ENCODE results near the gene CCNY. TPM values are rescaled to one million over a fixed set of nuclear protein-coding genes. Genes with fewer than 3 reads are reported as not detected.

The CCNY gene
- polyA plus RNA-seq, 2 of the 4 experiments (the other 2 are of a cell fraction) = 28.1 to 55.5 TPM

DNA sequence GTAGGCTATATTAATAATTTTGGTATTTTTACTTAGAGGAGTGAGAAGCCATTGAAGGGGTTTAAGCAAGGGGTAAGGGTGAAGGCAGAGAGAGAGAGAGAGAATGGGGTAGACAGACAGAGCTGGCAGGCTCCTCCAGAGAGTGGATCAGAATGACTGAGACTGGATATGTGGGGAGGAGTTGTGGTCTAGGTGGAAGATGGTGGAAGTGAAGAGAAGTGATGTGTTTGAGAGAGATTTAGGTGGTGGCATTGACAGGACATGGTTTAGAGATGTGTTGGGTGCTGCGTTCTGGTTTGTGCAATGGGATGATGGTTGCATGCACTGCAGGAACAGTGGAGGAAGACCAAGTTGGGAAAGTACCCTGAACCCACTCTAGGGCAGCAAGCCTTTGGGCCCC, 92.2 kb downstream of the CCNY start:
- ChIA-PET CTCF (interaction anchor here (0.6 kb wide), 2 partner anchors 18 to 1019 kb away, joined by 3 read pairs; no protein-coding TSS in a partner anchor), POLR2A (no interaction called here)
- no peak overlapping the region for H3K27ac ChIP-seq
- H3K4me3 ChIP-seq = no peak overlapping the region
- DNase-seq (ENCODE audit: low read depth in 1 of 2, low spot score in 1 of 2) = no peak
- H3K4me1 ChIP-seq = peaks cover 31% of the 10 kb centered on the region
- no peaks in the 10 kb centered on the region for H3K9me3 ChIP-seq
- FAIRE-seq = no peak
- TF ChIP-seq MAZ (IDR thresholded peaks at IDR 0.05; ENCODE audit: borderline replicate concordance, low read depth, low read length) (no peak), JUN (IDR thresholded peaks at IDR 0.05) (no peak), CEBPB (IDR thresholded peaks at IDR 0.05) (no peak), NFE2L2 (conservative IDR thresholded peaks at IDR 0.05; ENCODE audit: low read length) (no peak), FOSB (CRISPR knock-in tag; IDR thresholded peaks at IDR 0.05) (no peak), TFCP2L1 (CRISPR knock-in tag; IDR thresholded peaks at IDR 0.05) (no peak)
- TF ChIP-seq, protein P1, sequence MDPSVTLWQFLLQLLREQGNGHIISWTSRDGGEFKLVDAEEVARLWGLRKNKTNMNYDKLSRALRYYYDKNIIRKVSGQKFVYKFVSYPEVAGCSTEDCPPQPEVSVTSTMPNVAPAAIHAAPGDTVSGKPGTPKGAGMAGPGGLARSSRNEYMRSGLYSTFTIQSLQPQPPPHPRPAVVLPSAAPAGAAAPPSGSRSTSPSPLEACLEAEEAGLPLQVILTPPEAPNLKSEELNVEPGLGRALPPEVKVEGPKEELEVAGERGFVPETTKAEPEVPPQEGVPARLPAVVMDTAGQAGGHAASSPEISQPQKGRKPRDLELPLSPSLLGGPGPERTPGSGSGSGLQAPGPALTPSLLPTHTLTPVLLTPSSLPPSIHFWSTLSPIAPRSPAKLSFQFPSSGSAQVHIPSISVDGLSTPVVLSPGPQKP (IDR thresholded peaks at IDR 0.05; ENCODE audit: low read depth, low read length) = no peak
- TF ChIP-seq, protein P2, sequence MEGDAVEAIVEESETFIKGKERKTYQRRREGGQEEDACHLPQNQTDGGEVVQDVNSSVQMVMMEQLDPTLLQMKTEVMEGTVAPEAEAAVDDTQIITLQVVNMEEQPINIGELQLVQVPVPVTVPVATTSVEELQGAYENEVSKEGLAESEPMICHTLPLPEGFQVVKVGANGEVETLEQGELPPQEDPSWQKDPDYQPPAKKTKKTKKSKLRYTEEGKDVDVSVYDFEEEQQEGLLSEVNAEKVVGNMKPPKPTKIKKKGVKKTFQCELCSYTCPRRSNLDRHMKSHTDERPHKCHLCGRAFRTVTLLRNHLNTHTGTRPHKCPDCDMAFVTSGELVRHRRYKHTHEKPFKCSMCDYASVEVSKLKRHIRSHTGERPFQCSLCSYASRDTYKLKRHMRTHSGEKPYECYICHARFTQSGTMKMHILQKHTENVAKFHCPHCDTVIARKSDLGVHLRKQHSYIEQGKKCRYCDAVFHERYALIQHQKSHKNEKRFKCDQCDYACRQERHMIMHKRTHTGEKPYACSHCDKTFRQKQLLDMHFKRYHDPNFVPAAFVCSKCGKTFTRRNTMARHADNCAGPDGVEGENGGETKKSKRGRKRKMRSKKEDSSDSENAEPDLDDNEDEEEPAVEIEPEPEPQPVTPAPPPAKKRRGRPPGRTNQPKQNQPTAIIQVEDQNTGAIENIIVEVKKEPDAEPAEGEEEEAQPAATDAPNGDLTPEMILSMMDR (IDR thresholded peaks at IDR 0.05) = no peak
- H3K4me2 ChIP-seq = no peak overlapping the region
- ATAC-seq = no peak
- WGBS (ENCODE audit: missing lambda C conversion rate) = 100% methylated on average over 1 of the region's 1 CpG

DNA sequence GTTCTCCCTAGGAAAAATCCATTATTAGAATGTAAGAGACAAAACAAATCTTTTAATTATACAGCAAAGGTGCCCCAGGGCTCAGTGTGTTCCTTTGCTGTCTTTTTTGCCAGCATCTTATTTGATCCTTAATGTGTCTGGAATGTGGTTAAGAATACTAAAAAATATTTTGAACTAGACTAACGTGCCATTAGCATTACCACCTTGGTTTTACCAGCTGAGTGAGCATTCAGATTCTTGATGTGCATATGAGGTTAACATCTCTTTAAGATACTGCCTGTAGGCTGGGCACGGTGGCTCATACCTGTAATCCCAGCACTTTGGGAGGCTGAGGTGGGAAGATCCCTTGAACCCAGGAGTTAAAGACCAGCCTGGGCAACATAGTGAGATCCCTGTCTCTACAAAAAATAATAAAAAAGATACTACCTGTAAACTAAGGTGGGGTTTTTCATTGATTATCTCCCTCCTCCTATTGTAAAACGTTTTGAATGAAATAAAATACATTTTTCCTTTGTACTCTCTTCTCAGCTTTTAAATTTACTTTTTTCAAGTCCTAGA, 96.6 kb downstream of the CCNY start:
- Histone ChIP-seq H3K9me3 (no peaks in the 10 kb centered on the region), H3K27ac (no peak overlapping the region), H3K4me2 (no peak overlapping the region), H3K4me1 (no peaks in the 10 kb centered on the region; the same call in 2 of the 3 replicates), H3K4me3 (no peak overlapping the region)
- ATAC-seq (no peak), DNase-seq (ENCODE audit: low read depth in 1 of 2, low spot score in 1 of 2) (no peak), FAIRE-seq (no peak)
- POLR2A ChIA-PET = no interaction called here
- TF ChIP-seq HOXA7 (CRISPR knock-in tag; IDR thresholded peaks at IDR 0.05) (no peak), KDM5A (IDR thresholded peaks at IDR 0.05) (no peak), POLR2AphosphoS2 (conservative IDR thresholded peaks at IDR 0.05; ENCODE audit: low read length) (no peak), NR3C1 (IDR thresholded peaks at IDR 0.05) (no peak), EP300 (IDR thresholded peaks at IDR 0.05) (no peak), EHF (CRISPR knock-in tag; IDR thresholded peaks at IDR 0.05) (no peak), ZC3H11A (IDR thresholded peaks at IDR 0.05) (no peak), FOXS1 (CRISPR knock-in tag; IDR thresholded peaks at IDR 0.05) (no peak)
- TF ChIP-seq, protein P3, sequence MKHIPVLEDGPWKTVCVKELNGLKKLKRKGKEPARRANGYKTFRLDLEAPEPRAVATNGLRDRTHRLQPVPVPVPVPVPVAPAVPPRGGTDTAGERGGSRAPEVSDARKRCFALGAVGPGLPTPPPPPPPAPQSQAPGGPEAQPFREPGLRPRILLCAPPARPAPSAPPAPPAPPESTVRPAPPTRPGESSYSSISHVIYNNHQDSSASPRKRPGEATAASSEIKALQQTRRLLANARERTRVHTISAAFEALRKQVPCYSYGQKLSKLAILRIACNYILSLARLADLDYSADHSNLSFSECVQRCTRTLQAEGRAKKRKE (CRISPR knock-in tag; IDR thresholded peaks at IDR 0.05; ENCODE audit: low read depth) = no peak
- CTCF ChIA-PET = interaction anchor here (0.9 kb wide), 1 partner anchor 12 kb away, joined by 6 read pairs; no protein-coding TSS in a partner anchor
- WGBS (ENCODE audit: missing lambda C conversion rate) = 72% methylated on average over 3 of the region's 3 CpGs

DNA sequence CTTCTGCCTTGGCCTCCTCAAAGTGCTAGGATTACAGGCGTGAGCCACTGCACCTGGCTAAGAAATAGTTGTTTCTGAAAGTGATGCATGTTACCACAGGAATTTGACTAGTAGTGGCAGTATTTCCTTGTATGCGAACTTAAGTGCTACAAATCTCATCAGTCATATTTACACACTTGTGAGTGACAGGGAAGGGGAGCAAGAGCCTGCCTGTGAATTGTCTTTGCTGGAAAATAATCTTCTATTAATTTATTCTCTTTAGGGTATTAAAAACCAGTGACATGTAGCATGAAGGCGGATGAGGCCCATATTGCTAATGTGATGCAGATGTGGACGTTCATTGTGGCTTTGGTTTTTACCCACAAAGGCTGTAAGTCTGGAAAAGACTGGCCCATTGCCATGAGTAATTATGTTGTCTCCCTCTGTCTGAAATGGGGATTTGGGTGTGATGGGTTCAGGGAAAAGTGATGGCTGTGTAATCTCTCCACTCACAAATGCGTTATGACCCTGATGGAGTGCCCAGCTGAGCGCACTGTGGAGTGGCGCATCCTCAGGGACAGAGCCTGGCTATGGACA, 97.6 kb downstream of the CCNY start:
- DNase-seq (ENCODE audit: low read depth in 1 of 2, low spot score in 1 of 2) = no peak
- Histone ChIP-seq H3K9me3 (no peaks in the 10 kb centered on the region; the same call in 2 of the 3 replicates), H3K27ac (no peak overlapping the region), H3K4me3 (no peak overlapping the region), H3K4me1 (no peaks in the 10 kb centered on the region; the same call in 2 of the 3 replicates), H3K4me2 (no peak overlapping the region)
- ChIA-PET CTCF (no interaction called here), POLR2A (no interaction called here)
- no peak for TF ChIP-seq BHLHE40 (IDR thresholded peaks at IDR 0.05; ENCODE audit: low read depth, low read length)
- TF ChIP-seq HOXB5 (CRISPR knock-in tag; IDR thresholded peaks at IDR 0.05) = no peak
- no peak for TF ChIP-seq CHD4 (IDR thresholded peaks at IDR 0.05; ENCODE audit: borderline replicate concordance)
- no peak for TF ChIP-seq ZSCAN20 (CRISPR knock-in tag; IDR thresholded peaks at IDR 0.05)
- TF ChIP-seq SMC3 (IDR thresholded peaks at IDR 0.05) = no peak
- no peak for TF ChIP-seq POLR2AphosphoS2 (conservative IDR thresholded peaks at IDR 0.05; ENCODE audit: low read length)
- no peak for TF ChIP-seq RNF2 (IDR thresholded peaks at IDR 0.05; ENCODE audit: borderline replicate concordance, low read depth)
- no peak for FAIRE-seq
- 94% methylated on average over 7 of the region's 7 CpGs for WGBS (ENCODE audit: missing lambda C conversion rate)
- no peak for ATAC-seq
